ENCODE results near the gene DCST1. TPM values are rescaled to one million over a fixed set of nuclear protein-coding genes. Genes with fewer than 3 reads are reported as not detected.

DCST1 gene
- total and polyA plus RNA-seq, 2 of the 8 experiments (the other 6 are each of a cell fraction or from before 2014, with no cell fraction given), result not detected

- Histone ChIP-seq H4K20me1 (replicated peaks in 1 of 2; ENCODE audit: control insufficient read depth in 1 of 2, insufficient read depth in 2 of 2, low read length in 2 of 2) (peaks cover 0 to 17% of the 10 kb centered on the region in 2 experiments), H4K5ac (ENCODE audit: insufficient read length, low read depth, low read length) (peak overlapping the region; percentile 83), H3K9ac (replicated peaks in 1 of 4; ENCODE audit: extremely low read depth in 1 of 4, low read depth in 3 of 4, low read length in 3 of 4) (peak overlapping the region in 3 of 4 experiments; percentile 26 to 53 (median 40); a peak in 6 of 7 replicates), H3K27me3 (replicated peaks in 1 of 4; ENCODE audit: control insufficient read depth in 3 of 4, extremely low read depth in 1 of 4, insufficient read depth in 3 of 4, low read length in 3 of 4) (no peaks in the 10 kb centered on the region), H2AFZ (ENCODE audit: low read length) (no peak overlapping the region), H3K4me2 (ENCODE audit: insufficient read depth in 1 of 2, low read depth in 2 of 2, low read length in 2 of 2) (peak overlapping the region; percentile 79 to 93), H3K14ac (ENCODE audit: insufficient read length) (peak overlapping the region; percentile 11), H3K27ac (ENCODE audit: low read depth, low read length) (peak overlapping the region; percentile 48; the same call in 1 of the 2 replicates), H3K79me2 (ENCODE audit: control insufficient read depth in 1 of 2, insufficient read depth in 2 of 2, low read length in 2 of 2) (peaks cover 0 to 53% of the 10 kb centered on the region in 2 experiments; a peak in 3 of 4 replicates), H3K23ac (ENCODE audit: insufficient read length) (no peak overlapping the region), H2BK12ac (ENCODE audit: low read depth, low read length) (peak overlapping the region; percentile 100; the same call in 1 of the 2 replicates), H4K8ac (ENCODE audit: extremely low read depth, insufficient read depth, low read length) (no peak overlapping the region), H3K79me1 (ENCODE audit: low read depth, low read length) (peaks cover 13% of the 10 kb centered on the region), H2BK15ac (ENCODE audit: low read length) (peak overlapping the region; percentile 99; the same call in 1 of the 2 replicates), H2BK120ac (replicated peaks; ENCODE audit: low read depth, low read length) (no peak overlapping the region), H3K4me1 (replicated peaks in 1 of 4; ENCODE audit: control insufficient read depth in 3 of 4, insufficient read depth in 4 of 4, low read length in 3 of 4) (peaks cover 6 to 29% (median 21%) of the 10 kb centered on the region in 4 experiments), H3K56ac (replicated peaks; ENCODE audit: insufficient read length, low read depth, low read length) (peak overlapping the region; percentile 63), H3K18ac (ENCODE audit: extremely low read depth, low read length) (peak overlapping the region; percentile 98), H4K91ac (replicated peaks; ENCODE audit: insufficient read length, low read length) (peak overlapping the region; percentile 94), H3K23me2 (ENCODE audit: low read depth, low read length) (peaks cover 18% of the 10 kb centered on the region; the same call in 1 of the 2 replicates), H2BK20ac (ENCODE audit: low read length) (peak overlapping the region; percentile 100; the same call in 1 of the 2 replicates), H3K36me3 (ENCODE audit: control insufficient read depth in 2 of 4, insufficient read depth in 4 of 4, low read length in 3 of 4) (peaks cover 0 to 2% (median 0%) of the 10 kb centered on the region in 4 experiments; a peak in 2 of 8 replicates), H2AK5ac (ENCODE audit: low read depth, low read length) (no peak overlapping the region), H2BK5ac (ENCODE audit: low read depth, low read length) (peak overlapping the region; percentile 99), H3K4ac (replicated peaks; ENCODE audit: insufficient read length, low read depth, low read length) (peak overlapping the region; percentile 32), H3K4me3 (ENCODE audit: extremely low read depth in 1 of 4, insufficient read depth in 2 of 4, low read depth in 3 of 4, low read length in 4 of 4) (peak overlapping the region; percentile 87 to 99 (median 90)), H3K9me3 (ENCODE audit: insufficient read depth in 2 of 2, low read depth in 1 of 2, low read length in 1 of 2) (no peaks in the 10 kb centered on the region)
- 4% methylated on average over 4 of the region's 34 CpGs; no CpG with 5 or more reads in 1 of the 2 experiments for WGBS, 2 experiments (ENCODE audit: extremely low coverage in 1 of 2, insufficient coverage in 1 of 2, insufficient read length in 1 of 2, insufficient replicate concordance in 2 of 2, low coverage in 1 of 2, low lambda C conversion rate in 2 of 2, missing lambda C conversion rate in 1 of 2)
- POLR2A ChIA-PET (ENCODE audit: partially characterized antibody), result interaction anchor here (0.9 to 42.8 kb wide), 9 partner anchors 10 to 126 kb away, joined by 3 to 702 read pairs (median 4); partner anchors contain the start of genes CKS1B, FLAD1, LENEP and PBXIP1
- peak in 1 of 2 experiments; percentile 76 for DNase-seq (ENCODE audit: low read depth in 1 of 2, low spot score in 2 of 2)
- CTCF ChIA-PET (ENCODE audit: partially characterized antibody), result interaction anchor here (1.2 to 14.0 kb wide), 9 partner anchors 8 to 203 kb away, joined by 3 to 258 read pairs (median 4); partner anchors contain the start of genes FLAD1 and LENEP
- no peak for FAIRE-seq
- TF ChIP-seq, protein P1, sequence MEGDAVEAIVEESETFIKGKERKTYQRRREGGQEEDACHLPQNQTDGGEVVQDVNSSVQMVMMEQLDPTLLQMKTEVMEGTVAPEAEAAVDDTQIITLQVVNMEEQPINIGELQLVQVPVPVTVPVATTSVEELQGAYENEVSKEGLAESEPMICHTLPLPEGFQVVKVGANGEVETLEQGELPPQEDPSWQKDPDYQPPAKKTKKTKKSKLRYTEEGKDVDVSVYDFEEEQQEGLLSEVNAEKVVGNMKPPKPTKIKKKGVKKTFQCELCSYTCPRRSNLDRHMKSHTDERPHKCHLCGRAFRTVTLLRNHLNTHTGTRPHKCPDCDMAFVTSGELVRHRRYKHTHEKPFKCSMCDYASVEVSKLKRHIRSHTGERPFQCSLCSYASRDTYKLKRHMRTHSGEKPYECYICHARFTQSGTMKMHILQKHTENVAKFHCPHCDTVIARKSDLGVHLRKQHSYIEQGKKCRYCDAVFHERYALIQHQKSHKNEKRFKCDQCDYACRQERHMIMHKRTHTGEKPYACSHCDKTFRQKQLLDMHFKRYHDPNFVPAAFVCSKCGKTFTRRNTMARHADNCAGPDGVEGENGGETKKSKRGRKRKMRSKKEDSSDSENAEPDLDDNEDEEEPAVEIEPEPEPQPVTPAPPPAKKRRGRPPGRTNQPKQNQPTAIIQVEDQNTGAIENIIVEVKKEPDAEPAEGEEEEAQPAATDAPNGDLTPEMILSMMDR (IDR thresholded peaks at IDR 0.05; ENCODE audit: control extremely low read depth in 1 of 3, insufficient read depth in 1 of 3, low read depth in 1 of 3, low read length in 3 of 3), result no peak
- TF ChIP-seq HDAC6 (IDR thresholded peaks at IDR 0.05; ENCODE audit: low read depth, low read length), result no peak
- no peak for TF ChIP-seq RAD21 (IDR thresholded peaks at IDR 0.05 in 1 of 2, conservative IDR thresholded peaks at IDR 0.05 in 1 of 2; ENCODE audit: low read depth in 2 of 2, low read length in 2 of 2)
- peak; percentile 76 for TF ChIP-seq JUND (IDR thresholded peaks at IDR 0.05; ENCODE audit: low read length)
- TF ChIP-seq E2F6 (IDR thresholded peaks at IDR 0.05), result 0 out of 2 replicates have a peak, but pooled peaks have one; percentile 17
- peak; percentile 20; the same call in 1 of the 2 replicates for TF ChIP-seq MAFK (IDR thresholded peaks at IDR 0.05; ENCODE audit: low read depth, low read length)
Measured at GRCh38 chr1:155003766-155004351, 29.8 kb upstream of the DCST1 start.
